ENCODE measurements around the gene C2CD4D. TPM values are rescaled to one million over a fixed set of nuclear protein-coding genes. Genes with fewer than 3 reads are reported as not detected.
A peak's percentile ranks its signal among the peaks of the same experiment; 100 is the strongest.

Gene C2CD4D
- total RNA-seq, 2 experiments from 2014 or later, result 1.3 to 1.6 TPM

GRCh38 chr1:151822404-151822803 is 17.2 kb downstream of the C2CD4D start:
- H3K36me3 Mint-ChIP-seq (ENCODE audit: low read depth), result no peaks in the 10 kb centered on the region
- peak overlapping the region; percentile 25 for H3K27ac Mint-ChIP-seq
- peak; percentile 60 for ATAC-seq
- intact Hi-C loops (cut with micrococcal nuclease), result no loop called here
- ChIA-PET CTCF (interaction anchor here (1.0 to 4.5 kb wide), 3 partner anchors 14 to 88 kb away, joined by 3 to 29 read pairs (median 4); no protein-coding TSS in a partner anchor), POLR2A (interaction anchor here (1.1 to 2.2 kb wide), 4 partner anchors 11 to 61 kb away, joined by 3 to 9 read pairs (median 6); partner anchors contain the start of genes C2CD4D and MRPL9)
- no peaks in the 10 kb centered on the region for H3K9me3 Mint-ChIP-seq
- peak; percentile 78 for DNase-seq
- H3K4me1 Mint-ChIP-seq (ENCODE audit: low read depth), result peaks cover 46% of the 10 kb centered on the region
- H3K27me3 Mint-ChIP-seq, result no peaks in the 10 kb centered on the region
- TF ChIP-seq CTCF (IDR thresholded peaks at IDR 0.05), result no peak
- peak overlapping the region; percentile 13 for H3K4me3 Mint-ChIP-seq

- peak overlapping the region; percentile 26 for H3K27ac Mint-ChIP-seq
- no peak for TF ChIP-seq CTCF (IDR thresholded peaks at IDR 0.05)
- ATAC-seq, result peak; percentile 25
Observed at GRCh38 chr1:151820940-151821339, 18.7 kb downstream of the C2CD4D start.

GRCh38 chr1:151819976-151820623 is 19.5 kb downstream of the C2CD4D start:
- POLR2A ChIA-PET, result interaction anchor here (0.6 to 1.3 kb wide), 3 partner anchors 17 to 57 kb away, joined by 3 to 5 read pairs (median 4); no protein-coding TSS in a partner anchor
- ATAC-seq (peak; percentile 19), DNase-seq (peak; percentile 34)
- no peak for TF ChIP-seq CTCF (IDR thresholded peaks at IDR 0.05)
- Mint-ChIP-seq H3K36me3 (ENCODE audit: low read depth) (no peaks in the 10 kb centered on the region), H3K4me3 (no peak overlapping the region), H3K4me1 (ENCODE audit: low read depth) (peaks cover 54% of the 10 kb centered on the region), H3K27me3 (no peaks in the 10 kb centered on the region), H3K27ac (peak overlapping the region; percentile 26), H3K9me3 (no peaks in the 10 kb centered on the region)
- intact Hi-C loops (cut with micrococcal nuclease), result no loop called here
- CTCF ChIA-PET, result interaction anchor here (0.6 to 1.7 kb wide), 5 partner anchors 9 to 226 kb away, joined by 3 to 6 read pairs (median 4); no protein-coding TSS in a partner anchor

More at GRCh38 chr1:151820940-151821339, 18.7 kb downstream of the C2CD4D start:
- ChIA-PET POLR2A (interaction anchor here (1.1 to 1.3 kb wide), 2 partner anchors 16 to 18 kb away, joined by 4 to 5 read pairs; no protein-coding TSS in a partner anchor), CTCF (interaction anchor here (1.3 to 4.5 kb wide), 4 partner anchors 10 to 227 kb away, joined by 4 to 29 read pairs (median 5); no protein-coding TSS in a partner anchor)
- Mint-ChIP-seq H3K36me3 (ENCODE audit: low read depth) (no peaks in the 10 kb centered on the region), H3K4me1 (ENCODE audit: low read depth) (peaks cover 51% of the 10 kb centered on the region), H3K9me3 (no peaks in the 10 kb centered on the region), H3K4me3 (no peak overlapping the region), H3K27me3 (no peaks in the 10 kb centered on the region)
- intact Hi-C loops (cut with micrococcal nuclease), result no loop called here
- DNase-seq, result no peak

- Mint-ChIP-seq H3K9me3 (no peaks in the 10 kb centered on the region), H3K4me3 (no peak overlapping the region), H3K27ac (peak overlapping the region; percentile 21), H3K36me3 (ENCODE audit: low read depth) (no peaks in the 10 kb centered on the region), H3K4me1 (ENCODE audit: low read depth) (peaks cover 55% of the 10 kb centered on the region), H3K27me3 (no peaks in the 10 kb centered on the region)
- ATAC-seq (no peak), DNase-seq (no peak)
- TF ChIP-seq CTCF (IDR thresholded peaks at IDR 0.05), result no peak
- CTCF ChIA-PET, result no interaction called here
- intact Hi-C loops (cut with micrococcal nuclease), result no loop called here
- POLR2A ChIA-PET, result no interaction called here
Observed at GRCh38 chr1:151819227-151819835, 20.3 kb downstream of the C2CD4D start.
